AG08396 (cell line): ENCODE measurements around the gene HLCS.
A peak's percentile ranks its signal among the peaks of the same experiment; 100 is the strongest.
"Not testable (repeated sequence)": the region's sequence is repeated elsewhere in the genome, so short reads cannot be mapped to it uniquely, and the experiment has no call there.

Experiments used
- DNase-seq: peaks from one replicate; pipeline ENCODE4 v3.0.0; 2012; ENCODE audit warnings: low spot score, mixed read lengths

The HLCS gene

DNA sequence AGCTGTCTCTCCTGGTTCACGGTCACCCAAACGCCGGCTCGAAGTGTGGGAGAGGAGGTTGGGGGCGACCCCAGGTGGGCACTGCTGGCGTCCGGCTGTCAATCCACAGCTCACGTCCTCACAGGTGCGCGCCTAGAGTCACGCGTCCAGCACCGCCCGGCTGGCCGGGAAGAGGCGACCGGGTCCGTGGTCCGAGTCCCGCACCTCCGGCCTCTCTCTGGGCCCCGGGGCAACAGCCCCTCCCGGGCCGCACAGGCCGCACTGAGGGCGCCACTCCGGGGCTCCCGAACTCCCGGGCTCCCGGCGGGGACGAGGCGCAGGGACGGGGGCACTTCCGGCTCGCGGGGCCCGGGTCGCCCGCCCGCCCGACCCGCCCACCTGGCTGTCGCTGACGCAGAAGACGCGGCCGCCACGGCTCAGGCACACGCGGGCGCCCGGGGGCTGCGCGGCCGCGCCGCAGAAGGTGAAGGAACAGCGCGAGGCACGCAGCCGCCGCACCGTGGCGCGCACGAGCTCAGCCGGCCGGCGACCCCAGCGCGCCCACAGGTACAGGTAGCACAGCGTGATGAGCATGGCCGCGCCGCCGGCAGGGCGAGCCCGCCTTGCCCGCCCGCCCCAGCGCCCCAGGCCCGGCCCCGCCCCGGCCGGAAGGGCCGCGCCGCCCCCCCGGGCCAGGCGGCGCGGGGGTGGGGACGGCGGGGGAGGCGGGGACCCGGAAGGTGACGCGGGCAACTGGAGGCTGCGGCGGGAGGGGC, at the start of gene HLCS:
Gene HLCS, minus strand, starts transcription at position 604 of the 755 bp plus-strand sequence. Its CDS starts 31 bp downstream, at position 573.
- peak; percentile 90 for DNase-seq

- peak; percentile 89 for DNase-seq
Observed at GRCh38 chr21:37009740-37010341, 43.4 kb upstream of the HLCS start.

DNA sequence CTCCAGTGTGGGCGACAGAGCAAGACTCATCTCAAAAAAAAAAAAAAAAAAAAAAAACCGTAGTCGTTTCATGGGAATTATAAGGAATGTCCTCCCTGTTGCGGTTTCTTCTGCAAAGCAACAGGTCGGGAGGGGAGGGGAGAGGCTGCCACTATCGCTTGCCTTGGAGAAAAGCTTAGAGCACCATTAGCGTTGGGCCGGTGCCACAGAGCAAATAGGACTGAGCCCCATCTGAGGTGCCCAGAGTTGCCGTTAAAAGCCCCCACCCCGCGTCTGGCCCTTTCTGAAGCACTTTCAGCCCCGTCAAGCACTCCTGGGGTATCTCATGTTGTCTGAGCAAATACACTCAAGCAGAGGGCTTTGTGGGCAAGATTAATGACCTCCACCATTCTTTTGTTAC, 42.3 kb upstream of the HLCS start:
- no peak for DNase-seq

DNA sequence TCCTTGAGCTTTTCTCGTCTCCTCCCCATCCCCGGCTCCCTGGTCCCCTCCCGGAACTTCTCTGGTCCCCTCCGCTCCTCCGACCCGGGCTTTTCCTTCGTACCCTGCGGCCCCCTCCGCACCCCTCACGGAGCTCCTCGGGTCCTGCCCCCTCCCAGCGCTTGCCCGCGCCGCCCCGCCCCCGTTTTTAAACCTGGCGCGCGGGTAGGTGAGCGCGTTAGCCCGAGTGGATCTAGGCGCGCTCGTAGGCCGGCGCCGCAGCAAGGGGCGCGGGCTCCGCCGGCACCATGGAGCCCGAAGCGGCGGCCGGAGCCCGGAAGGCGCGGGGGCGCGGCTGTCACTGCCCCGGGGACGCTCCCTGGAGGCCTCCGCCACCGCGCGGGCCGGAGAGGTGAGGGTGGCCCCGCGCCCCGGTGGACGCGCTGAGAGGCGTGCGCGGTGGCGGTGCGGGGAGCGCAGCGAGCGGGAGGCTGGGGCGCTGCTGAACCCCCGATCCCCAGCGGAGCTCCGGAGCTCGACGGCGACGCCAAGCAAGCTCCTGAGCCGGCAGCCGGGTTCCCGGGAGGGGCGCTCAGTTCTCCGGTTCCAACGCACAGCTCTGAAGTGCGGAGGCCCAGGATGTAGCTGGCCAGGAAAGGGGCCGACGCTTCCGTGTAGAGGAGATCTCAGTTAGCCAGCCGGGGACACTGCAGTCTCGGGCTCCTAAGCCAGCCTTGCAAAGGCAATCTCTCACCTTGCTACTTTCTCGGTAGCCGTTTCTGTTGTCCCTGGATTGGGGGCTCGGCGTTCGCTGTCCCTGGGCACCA, 40.2 kb upstream of the HLCS start, which contains the start of gene RIPPLY3:
Gene RIPPLY3, plus strand, starts transcription at position 217 of the 806 bp plus-strand sequence. Its CDS starts 71 bp downstream, at position 288.
- DNase-seq: no peak

DNA sequence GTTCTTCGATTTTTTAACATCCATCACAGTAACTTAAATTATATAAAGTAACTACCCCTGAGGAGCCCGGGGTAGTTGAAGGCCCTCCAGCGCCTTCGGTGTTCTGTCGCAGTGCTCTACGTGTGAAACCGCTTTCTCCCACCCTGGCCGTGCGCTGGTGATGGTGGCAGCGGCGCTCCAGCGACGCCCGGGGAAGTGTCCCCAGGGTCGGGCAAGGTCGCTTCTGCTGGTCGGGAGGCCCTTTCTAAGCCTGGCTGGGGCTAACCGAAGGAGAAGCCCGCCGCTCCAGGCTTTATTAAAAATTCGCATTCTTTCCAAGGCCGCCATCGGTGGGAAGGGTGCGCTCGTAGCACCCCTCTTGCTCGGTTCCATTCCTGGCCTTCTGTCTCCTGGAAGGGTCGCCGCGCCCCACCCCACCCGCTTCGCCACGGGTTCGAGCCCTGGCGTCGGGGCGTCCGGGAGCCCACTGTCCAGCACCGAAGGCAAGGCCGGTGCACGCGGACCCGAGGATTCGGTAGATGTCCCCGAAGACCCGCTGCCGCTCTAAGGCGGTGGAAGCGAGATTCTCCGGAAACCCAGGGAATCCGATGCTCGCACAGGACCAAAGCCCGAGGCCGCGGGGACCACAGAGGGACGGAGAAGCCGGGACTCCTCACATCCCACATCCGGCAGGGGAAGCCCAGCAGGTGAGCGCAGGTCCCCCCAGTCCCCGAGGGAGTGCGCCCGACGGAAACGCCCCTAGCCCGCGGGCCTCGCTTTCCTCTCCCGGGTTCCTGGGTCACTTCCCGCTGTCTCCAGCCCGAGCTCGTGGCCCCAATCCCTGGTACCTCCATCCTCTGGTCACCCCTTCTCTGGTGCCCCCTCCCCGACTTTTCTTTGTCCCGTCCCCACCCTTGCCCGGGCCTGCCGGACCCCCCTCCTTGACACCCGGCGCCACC, 39.3 kb upstream of the HLCS start:
- DNase-seq: no peak

GRCh38 chr21:37003917-37004316, 37.4 kb upstream of the HLCS start:
- not testable (repeated sequence) for DNase-seq

DNA sequence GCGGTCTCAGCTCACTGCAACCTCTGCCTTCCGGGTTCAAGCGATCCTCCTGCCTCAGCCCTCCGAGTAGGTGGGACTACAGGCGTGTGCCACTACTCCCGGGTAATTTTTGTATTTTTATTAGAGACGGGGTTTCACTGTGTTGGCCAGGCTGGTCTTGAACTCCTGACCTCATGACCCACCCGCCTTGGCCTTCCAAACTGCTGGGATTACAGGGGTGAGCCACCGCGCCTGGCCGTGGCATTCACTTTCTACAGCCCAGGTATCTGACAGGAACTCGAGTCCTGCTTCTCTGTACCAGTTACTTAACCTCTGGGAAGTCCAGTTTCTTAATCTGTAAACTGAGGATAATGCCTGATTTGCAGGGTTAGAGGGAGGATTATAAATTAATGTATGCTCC, 36.4 kb upstream of the HLCS start:
- DNase-seq: not testable (repeated sequence)

- DNase-seq: no peak
Observed at GRCh38 chr21:37001441-37001840, 35.0 kb upstream of the HLCS start.

- no peak for DNase-seq
Observed at GRCh38 chr21:37000381-37000780, 33.9 kb upstream of the HLCS start.

GRCh38 chr21:36999131-36999898, 32.8 kb upstream of the HLCS start:
- no peak for DNase-seq

DNA sequence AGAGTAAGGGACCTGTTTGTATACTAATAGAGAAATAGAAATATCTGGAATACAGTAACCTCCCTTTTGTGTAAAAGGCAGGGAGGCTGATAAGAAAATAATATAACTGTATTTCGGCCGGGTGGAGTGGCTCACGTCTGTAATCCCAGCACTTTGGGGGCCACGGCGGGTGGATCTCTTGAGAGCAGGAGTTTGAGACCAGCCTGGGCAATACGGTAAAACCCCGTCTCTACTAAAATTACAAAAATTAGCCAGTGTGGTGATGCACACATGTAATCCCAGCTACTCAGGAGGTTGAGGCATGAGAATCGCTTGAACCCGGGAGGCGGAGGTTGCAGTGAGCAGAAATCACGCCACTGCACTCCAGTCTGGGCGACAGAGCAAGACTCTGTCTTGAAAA, 28.8 kb upstream of the HLCS start:
- DNase-seq: not testable (repeated sequence)

DNA sequence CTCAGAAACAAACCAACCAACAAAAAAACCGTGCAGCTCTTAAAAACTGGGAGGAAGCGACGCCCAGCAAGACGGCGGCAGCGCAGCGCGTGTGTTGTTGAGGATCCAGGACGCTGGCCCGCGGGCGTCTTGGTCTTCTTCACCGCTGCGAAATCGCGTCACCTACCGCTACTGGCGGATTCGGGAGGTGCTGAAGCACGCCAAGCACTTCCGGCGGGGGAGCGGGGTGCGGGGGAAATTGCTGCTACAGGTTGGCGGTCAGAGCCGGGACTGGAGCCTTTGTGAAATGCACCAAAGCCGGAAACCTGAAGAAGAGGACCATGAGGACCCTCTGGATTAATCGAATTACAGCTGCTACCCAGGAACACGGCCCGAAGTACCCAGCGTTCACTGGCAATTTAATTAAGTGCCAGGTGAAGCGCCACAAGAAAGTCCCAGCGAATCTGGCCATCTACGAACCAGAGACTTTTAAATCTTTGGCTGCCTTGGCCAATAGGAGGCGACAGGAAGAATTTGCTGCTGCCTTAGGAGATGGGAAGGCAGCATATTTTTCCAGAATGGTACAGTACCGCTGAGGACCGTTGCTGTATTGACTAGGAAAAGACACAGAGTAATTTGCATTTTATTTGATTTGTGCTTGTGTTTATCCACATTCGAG, 28.2 kb upstream of the HLCS start:
- no peak for DNase-seq

- DNase-seq: no peak
Observed at GRCh38 chr21:36992671-36993070, 26.2 kb upstream of the HLCS start.

GRCh38 chr21:36990508-36991205, 24.2 kb upstream of the HLCS start:
- no peak for DNase-seq

DNA sequence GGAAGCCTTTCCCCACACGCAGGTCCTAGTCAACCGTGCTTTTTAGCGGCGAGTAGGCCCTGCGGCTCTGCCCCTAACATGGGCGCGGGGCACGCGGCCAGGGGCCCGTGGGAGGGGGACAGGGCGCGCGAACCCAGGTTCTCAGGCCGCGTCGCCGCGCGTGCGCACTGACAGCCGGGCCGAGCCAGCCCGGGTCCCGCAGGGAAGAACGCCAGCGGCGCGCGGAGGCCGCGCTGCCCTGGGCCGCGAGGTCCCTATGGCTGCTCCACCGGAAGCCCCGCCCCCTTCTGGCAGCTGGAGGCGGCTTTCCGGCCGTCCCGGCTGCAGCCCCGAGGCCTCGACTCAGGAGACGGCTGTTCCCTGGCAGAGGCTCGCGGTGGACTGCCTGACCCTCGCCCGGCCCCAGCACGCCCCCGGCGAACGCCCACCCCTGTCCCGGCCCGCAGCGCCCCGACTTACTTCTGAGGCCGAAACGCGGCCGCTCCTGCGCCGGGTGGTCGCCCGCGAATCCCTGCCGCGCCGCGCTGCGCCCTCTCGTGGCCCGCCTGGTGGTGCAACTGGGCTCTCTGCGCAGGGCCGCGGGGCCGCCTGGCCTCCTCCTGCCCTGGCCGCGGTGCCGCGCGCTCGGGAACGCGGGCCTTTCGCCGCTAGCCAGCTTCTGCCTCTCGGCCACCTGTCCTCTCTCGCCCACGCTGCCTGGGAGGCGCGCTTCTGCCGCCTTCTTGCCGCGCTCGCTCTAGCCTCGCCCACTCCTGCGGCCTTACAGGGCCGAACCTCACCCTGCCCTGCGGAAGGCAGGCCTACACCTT, 23.4 kb upstream of the HLCS start:
- peak; percentile 100 for DNase-seq

- not testable (repeated sequence) for DNase-seq
Observed at GRCh38 chr21:36989199-36989698, 22.8 kb upstream of the HLCS start.

DNA sequence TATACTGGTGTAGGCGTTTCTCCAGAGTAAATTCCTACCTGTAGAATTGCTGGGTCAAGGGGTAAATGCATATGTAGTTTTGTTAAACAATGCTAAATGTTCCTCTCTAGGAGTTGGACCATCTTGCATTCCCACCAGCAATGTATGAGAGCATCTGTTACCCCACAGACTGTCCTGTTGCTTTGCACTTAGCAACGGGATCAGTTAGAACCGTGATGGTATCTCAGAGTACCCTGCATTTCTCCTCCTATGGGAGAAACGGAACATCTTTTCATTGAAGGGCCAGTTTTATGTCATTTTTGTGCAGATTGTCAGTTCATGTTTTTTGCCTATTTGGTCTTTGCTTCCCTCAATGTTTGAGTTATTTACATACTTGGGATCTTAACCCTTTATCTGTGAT, 22.1 kb upstream of the HLCS start:
- no peak for DNase-seq

DNA sequence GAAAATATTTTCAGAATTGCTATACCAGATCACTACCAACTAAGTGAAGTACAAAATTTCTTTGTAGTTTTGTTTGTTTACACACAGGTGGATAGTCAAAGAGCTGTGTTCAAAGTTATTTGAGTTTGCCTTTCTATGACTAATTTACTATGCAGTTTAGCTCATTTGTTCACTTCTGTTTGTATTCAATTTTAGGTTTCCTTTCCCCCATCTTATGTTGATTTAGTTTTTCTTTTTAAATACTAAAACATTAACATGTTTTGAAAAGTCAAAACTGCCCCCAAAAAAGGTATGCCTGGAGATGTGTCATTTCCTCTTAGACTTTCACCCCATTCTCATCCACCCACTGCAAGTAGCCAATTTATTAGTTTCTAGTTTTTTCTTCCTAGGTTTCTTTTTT, 21.4 kb upstream of the HLCS start:
- no peak for DNase-seq
